ENCODE results near the gene DLGAP4.

DLGAP4 gene

DNA sequence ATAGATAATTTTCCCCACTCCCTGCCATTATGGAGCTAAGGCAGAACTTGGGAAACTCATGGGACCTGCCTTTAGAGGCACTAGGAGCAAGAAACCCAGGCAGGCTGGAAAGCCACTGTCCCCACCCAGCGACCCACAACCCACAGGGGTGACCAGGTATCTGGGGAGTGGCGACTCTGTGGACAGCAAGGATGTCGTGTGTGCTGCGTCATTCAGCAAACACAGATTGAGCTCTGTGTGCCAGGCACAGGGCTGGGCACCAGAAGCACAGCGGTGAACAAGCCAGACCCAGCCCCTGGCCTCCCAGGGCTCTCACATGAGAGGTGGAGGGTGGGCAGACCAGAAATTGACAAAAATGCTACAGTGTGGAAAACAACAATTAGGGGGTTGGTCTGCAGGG, 27.7 kb downstream of the DLGAP4 start:
- DNase-seq: no peak

DNA sequence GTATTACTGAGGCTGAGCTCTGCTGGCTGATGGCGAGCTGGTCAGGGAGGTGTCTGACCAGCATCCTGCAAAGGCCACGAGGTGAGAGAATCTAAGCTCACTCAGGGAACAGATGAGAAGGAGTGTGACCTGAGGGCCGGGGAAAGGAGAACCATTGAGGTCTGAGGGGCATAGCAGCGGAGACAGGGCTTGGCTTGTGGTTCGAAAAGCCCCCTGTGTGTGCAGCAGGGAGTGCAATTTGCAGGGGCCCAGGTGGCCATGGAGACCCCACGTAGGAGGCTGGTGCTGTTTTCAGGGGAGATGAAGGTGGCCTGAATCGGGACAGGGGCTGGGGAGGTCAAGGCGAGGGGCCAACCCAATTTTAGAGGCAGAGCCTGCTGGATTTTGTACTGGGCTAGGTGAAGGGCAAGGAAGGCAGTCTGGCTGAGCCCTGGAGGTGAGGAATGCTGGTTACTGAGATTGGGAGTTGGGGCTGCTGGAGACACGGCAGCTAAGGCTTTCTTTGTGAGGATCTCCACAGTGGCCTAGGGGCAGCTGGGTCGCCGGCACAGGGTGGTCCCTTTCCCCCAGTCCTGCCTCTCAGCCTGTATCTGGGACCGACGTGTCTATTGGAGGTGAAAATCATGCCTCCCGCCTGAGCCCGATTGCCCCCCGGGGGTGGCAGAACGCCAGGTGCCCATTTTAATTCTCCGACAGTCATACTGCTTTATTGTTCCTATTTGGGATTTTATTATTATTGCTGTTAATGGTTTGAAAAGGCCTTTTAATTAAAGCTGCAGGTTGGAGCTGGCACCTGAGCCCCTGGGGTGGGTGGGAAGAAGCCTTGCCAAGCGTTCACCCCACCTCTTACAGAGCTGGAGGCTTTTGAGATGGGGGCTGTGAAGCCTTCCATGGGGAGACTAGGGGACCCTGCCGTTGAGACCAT, 28.4 kb downstream of the DLGAP4 start:
- DNase-seq: no peak

DNA sequence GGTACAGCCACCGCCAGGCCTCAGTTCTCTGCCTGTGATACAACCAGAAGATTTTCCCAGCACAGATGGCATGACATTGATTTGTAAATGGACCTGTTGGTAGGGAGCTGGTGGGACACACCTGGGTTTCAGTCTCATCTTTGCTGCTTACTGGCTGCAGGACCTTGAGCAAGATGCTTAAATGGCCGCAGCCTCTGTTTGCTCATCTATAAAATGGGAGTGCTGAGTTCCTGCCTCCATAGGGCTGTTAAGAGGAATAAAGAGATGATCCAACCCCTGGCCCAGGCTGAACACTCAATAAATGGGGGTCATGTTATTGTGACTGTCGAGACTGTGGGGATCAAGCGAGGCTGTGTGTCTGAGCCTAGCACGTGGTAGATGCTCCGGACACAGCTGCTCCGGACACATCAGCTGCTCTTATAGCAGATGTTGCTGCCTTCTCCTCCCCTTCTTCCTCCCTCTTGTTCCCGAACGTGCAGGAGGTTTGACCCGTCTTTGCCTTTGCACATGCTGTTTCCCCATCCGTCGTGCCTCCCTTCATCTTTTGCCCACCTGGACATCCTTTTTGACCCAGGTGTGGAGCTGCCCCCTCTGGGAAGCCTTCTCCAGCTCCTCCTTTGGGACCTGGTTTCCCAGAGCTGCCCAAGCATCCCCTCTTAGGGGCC, 29.2 kb downstream of the DLGAP4 start:
- no peak for DNase-seq

- DNase-seq: no peak
Observed at GRCh38 chr20:36336204-36336603, 30.1 kb downstream of the DLGAP4 start.

DNA sequence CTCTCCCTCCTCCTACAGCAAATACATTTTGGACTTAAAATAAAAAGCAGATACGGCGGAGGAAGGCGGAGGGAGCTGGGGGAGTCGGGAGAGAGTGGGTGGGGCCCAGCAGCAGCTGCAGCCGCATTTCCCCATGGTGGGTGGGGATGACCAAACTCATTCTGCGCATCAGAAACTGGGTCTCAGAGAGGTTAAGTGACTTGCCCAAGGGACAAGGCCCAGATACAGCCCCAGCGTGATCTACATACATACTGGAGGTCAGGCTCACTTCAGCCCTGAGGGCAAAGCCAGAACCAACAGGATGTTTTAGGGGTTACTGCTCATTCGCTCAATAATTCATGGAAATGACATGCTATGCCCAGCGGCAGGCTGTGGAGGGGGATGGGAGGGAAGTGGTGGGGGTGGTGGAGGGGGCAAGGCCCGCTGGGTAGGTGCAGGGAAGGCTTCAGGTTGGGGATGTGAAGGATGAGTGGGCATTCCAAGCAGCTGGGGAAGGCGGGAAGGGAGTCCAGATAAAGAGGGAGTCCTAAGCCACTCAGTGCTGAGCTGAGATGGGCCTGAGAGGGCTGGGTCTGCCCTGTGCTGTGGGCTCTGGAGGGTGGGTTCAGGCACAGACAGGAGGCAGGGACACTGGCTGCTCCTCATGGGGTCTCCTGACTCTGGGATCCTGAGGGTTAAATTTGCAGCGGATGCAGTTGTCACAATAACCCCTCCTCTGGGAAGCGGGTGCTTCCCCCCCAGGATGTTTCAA, 31.0 kb downstream of the DLGAP4 start:
- DNase-seq: no peak

- DNase-seq: no peak
Observed at GRCh38 chr20:36337886-36338285, 31.7 kb downstream of the DLGAP4 start.

GRCh38 chr20:36339646-36340592, 33.8 kb downstream of the DLGAP4 start:
- no peak for DNase-seq

- no peak for DNase-seq
Observed at GRCh38 chr20:36340593-36340990, 34.5 kb downstream of the DLGAP4 start.

DNA sequence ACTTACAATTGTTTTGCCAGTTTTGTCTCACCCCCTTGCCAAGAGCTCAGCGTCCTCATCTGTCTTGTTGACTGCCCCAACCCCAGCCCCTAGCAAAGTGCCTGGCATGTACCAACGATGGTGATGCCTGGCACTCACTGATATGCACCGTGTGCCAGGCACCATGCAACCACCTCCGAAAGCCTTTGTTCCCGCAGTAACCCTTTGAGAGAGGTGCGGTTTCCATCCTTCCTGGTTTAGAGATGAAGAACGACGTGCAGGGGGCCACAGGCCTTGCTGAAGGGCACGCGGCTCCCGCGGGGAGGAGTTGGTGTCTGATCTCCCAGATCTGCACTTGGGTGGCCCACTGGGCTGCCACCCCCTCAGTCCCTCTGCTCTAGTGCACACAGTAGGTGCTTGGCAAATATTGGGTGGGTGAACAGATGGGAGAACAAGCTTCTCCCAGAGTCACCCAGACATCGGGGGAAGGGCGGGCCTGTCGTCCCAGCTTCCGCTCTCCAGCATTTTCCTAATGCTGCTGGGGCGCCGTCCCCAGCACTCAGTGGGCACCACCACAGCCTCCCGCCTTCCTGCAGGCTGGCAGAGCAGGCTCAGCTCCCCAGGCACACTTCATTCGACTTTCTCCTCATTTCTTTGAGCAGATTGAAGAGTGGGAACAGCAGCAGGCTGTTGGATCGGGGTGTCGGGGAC, 35.3 kb downstream of the DLGAP4 start:
- DNase-seq: no peak

DNA sequence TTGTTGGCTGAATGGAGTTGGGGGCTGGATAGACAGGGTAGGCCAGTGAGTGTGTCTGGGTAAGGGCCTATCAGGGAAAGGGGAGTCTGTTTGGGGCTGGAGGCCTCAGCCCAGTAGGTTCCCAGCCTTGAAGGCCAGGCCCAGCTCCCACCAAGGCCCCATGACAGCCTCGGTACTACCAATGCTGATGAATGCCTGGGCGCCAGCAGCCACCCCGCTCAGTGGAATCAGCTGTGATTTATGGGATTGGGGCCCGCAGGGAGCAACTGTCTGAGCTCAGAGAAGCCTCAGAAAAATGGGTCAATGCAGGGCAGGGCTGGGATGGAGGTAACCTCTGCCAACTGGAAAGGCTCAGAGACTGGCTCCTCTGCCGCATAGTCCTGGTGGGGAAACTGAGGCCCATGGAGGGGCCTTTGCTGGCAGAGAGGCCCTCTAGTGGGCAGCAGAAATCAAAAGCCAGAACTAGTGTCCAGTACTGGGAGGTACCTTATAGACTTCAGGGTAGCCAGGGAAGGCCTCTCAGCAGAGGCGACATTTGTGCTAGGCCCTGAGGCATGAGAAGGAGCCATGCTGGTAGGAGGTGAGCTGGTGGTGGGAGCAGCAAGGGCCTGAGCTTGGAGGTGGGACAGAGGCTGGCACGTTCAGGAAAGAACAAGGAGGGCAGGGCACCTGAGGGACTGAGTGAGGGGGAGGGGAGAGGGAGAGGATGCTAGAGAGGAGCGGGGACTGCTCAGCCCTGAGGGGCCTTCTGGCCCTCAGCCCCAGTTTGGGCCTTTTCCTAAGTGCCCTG, 36.4 kb downstream of the DLGAP4 start:
- no peak for DNase-seq

DNA sequence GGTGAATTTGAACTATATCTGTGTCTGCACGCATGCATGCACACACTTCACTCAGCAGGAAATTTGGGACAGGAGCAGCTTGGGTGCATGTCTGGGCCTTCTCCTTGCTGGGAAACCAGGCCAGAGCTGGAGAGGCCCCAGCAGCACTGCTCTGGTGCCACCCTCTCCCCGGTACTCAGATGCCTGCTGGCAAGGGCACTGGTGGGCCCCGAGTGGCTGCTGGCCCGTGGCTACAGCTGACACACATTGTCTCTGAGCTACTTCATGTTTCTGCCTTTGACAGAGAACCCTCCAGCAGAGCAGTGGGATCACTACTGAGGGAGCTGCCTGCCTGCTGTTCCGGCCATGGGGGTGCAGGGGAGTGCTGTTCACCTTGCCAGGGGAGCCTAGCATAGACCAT, 37.5 kb downstream of the DLGAP4 start:
- DNase-seq: no peak

GRCh38 chr20:36344517-36345132, 38.5 kb downstream of the DLGAP4 start:
- no peak for DNase-seq

GRCh38 chr20:36346256-36346655, 40.1 kb downstream of the DLGAP4 start:
- no peak for DNase-seq

- no peak for DNase-seq
Observed at GRCh38 chr20:36349384-36350170, 43.4 kb downstream of the DLGAP4 start.

DNA sequence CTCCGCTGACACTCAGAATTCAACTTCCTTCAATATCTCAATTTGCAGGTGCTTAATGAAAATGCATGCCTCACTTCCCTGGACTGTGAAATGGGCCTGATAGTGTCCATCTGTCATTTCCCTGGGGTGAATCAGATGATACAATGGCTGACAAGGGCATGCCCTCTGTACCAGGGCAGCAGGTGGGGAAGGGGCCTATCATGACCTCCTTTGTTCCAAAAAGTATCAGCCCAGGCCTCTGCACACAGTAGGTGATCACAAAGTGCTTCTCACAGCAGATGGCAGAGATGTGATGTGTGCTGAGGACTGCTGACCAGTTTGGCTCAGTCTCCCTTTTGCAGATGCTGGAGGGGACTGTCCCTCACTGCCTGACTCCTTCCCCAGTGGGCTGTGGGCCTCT, 44.3 kb downstream of the DLGAP4 start:
- DNase-seq: no peak

- no peak for DNase-seq
Observed at GRCh38 chr20:36351937-36352336, 45.8 kb downstream of the DLGAP4 start.

- no peak for DNase-seq
Observed at GRCh38 chr20:36352843-36353553, 46.9 kb downstream of the DLGAP4 start.

DNA sequence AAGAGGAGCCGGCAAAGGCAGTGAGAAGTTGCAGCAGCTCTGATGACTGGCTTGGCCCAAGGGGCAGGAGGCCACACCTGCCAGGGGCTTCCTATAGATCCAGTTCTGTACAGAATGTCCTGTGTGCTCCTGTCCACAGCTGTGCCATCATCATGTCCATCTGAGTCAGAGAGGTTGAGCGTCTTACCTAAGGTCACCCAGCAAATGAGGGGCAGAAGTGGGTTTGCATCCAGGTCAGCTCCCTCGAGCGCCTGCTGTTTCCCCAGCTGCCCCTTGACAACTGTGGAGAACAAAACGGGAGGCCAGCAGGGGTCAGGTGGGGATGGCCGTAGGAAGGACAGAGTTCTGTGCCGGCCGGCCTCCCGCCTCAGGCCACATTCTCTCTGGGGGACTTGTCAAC, 47.6 kb downstream of the DLGAP4 start:
- DNase-seq: no peak

Data from NCI-H748 treated with DMSO at 0.1 percent for 48 hours (cell line).